ENCODE measurements around the gene KLHL30.

DNA sequence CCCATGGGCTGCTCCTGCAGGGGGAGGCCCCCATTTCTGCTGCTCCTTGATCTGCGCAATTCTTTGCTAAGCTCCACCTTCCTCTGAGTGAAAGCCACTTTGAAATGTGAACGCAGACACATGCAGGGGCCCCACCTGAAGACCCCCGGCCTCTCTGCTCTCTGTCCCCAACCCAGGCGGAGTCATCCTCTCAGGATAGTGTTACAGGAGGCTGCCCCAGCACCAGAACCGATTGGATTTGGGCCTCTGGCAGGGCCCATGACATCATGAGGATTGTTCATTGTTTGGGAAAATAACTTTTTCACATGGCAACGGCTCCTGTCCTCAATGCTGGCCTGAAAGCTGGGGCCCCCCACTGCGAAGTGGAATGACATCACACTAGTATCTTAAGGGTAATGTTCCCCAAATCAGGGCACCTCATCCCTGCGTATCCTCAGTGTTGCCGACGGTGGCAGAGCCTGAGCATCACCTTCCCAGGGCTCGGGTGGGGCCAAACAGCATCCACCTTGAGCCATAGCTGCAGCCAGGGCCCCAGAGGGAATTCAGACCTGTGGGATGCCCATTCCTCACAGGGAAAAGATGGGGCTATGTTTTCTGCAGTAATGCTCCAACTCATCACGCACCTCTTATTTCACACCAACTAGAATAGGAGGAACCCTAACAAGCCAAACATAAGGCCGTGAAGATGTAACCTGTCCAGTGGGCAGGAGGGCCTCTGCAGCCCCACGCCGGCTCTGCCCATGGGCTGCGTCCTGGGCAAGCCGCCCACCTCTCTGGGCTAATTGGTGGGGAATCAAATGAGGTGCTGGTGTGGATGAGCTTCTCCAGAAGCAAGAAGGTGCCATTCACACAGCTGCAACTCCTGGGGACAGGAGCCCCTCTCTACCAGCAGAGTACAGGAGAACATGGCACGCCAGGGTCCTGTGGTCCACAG is 17.6 kb downstream of the KLHL30 start:
- TF ChIP-seq, protein P1, sequence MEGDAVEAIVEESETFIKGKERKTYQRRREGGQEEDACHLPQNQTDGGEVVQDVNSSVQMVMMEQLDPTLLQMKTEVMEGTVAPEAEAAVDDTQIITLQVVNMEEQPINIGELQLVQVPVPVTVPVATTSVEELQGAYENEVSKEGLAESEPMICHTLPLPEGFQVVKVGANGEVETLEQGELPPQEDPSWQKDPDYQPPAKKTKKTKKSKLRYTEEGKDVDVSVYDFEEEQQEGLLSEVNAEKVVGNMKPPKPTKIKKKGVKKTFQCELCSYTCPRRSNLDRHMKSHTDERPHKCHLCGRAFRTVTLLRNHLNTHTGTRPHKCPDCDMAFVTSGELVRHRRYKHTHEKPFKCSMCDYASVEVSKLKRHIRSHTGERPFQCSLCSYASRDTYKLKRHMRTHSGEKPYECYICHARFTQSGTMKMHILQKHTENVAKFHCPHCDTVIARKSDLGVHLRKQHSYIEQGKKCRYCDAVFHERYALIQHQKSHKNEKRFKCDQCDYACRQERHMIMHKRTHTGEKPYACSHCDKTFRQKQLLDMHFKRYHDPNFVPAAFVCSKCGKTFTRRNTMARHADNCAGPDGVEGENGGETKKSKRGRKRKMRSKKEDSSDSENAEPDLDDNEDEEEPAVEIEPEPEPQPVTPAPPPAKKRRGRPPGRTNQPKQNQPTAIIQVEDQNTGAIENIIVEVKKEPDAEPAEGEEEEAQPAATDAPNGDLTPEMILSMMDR (optimal IDR thresholded peaks at IDR 0.05 in 1 of 3, IDR thresholded peaks at IDR 0.05 in 1 of 3, conservative IDR thresholded peaks at IDR 0.05 in 1 of 3; ENCODE audit: extremely low read depth in 1 of 3, insufficient read depth in 2 of 3, low read length in 3 of 3): no peak
- TF ChIP-seq EZH2 (IDR thresholded peaks at IDR 0.05; ENCODE audit: low read length): no peak
